ENCODE measurements around the gene GPC4. TPM values are rescaled to one million over a fixed set of nuclear protein-coding genes. Genes with fewer than 3 reads are reported as not detected.
"Not testable (repeated sequence)": the region's sequence is repeated elsewhere in the genome, so short reads cannot be mapped to it uniquely, and the experiment has no call there.

Gene GPC4
- total RNA-seq, 2 donors from 2014 or later: 3.8 to 5.8 TPM

DNA sequence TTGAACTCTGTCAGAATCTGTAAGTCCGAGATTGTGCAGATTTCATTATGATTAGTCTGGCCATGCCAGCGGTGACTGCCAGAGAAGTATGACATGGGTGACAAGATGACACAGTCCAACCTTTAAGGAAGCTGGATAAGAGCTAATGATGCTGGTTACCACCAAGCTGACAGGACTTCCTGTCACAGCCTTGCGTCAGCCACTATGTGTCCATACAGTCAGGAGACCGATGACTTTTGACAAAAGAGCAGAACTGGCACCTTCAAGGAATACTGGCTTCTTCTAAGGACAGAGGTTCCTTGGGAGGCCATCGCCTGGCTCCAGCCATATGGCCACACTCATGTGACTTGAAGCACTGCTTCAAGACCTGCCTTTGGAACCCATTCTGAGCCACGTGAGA is 129.9 kb downstream of the GPC4 start:
- Histone ChIP-seq H3K27ac (no peak overlapping the region), H3K4me1 (no peaks in the 10 kb centered on the region), H3K9me3 (no peaks in the 10 kb centered on the region), H3K4me3 (no peak overlapping the region), H3K27me3 (no peaks in the 10 kb centered on the region), H3K36me3 (no peaks in the 10 kb centered on the region)
- TF ChIP-seq, protein P1, sequence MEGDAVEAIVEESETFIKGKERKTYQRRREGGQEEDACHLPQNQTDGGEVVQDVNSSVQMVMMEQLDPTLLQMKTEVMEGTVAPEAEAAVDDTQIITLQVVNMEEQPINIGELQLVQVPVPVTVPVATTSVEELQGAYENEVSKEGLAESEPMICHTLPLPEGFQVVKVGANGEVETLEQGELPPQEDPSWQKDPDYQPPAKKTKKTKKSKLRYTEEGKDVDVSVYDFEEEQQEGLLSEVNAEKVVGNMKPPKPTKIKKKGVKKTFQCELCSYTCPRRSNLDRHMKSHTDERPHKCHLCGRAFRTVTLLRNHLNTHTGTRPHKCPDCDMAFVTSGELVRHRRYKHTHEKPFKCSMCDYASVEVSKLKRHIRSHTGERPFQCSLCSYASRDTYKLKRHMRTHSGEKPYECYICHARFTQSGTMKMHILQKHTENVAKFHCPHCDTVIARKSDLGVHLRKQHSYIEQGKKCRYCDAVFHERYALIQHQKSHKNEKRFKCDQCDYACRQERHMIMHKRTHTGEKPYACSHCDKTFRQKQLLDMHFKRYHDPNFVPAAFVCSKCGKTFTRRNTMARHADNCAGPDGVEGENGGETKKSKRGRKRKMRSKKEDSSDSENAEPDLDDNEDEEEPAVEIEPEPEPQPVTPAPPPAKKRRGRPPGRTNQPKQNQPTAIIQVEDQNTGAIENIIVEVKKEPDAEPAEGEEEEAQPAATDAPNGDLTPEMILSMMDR (IDR thresholded peaks at IDR 0.05): no peak
- DNase-seq (ENCODE audit: low spot score): no peak

DNA sequence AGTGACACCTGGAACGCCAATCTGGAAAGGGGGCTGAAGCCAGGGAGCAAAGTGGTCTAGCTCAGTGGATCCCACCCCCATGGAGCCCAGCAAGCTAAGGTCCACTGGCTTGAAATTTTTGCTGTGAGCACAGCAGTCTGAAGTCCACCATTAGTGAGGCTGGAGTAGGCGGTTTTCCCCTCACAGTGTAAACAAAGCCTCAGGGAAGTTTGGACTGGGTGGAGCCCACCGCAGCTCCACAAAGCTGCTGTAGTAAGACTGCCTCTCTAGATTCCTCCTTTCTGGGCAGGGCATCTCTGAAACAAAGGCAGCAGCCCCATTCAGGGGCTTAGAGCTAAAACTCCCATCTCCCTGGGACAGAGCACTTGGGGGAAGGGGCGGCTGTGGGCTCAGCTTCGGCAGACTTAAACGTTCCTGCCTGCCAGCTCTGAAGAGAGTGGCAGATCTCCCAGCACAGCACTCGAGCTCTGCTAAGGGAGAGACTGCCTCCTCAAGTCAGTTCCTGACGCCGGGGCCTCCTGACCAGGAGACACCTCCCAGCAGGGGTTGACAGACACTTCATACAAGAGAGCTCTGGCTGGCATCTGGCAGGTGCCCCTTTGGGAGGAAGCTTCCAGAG is 136.1 kb downstream of the GPC4 start:
- H3K27me3 ChIP-seq: not testable (repeated sequence)

DNA sequence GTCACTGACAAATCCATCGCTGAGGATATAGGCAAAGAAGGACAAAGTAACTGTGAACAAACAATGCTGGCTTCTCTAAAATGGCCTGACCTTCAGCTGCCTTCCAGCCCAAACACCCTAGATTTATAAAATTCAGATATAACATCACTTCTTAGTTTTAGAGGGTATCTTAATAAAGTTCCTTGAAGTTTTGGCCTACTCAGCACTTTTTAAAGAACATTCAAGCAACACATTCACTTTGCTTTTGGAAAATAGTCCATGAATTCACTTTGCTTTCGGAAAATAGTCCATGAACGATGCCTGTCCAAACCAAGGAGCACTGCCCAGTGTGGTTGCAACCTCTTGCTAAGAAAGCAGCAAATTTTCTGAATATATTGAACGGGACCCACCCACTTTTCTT is 142.1 kb downstream of the GPC4 start:
- Histone ChIP-seq H3K36me3 (no peaks in the 10 kb centered on the region), H3K4me3 (no peak overlapping the region), H3K27me3 (no peaks in the 10 kb centered on the region), H3K4me1 (no peaks in the 10 kb centered on the region), H3K27ac (no peak overlapping the region), H3K9me3 (no peaks in the 10 kb centered on the region)
- DNase-seq (ENCODE audit: low spot score): no peak
- TF ChIP-seq, protein P1 (IDR thresholded peaks at IDR 0.05): no peak

More for the DNA sequence above, 136.1 kb downstream of the GPC4 start:
- not testable (repeated sequence) for H3K36me3 ChIP-seq; H3K4me1 ChIP-seq; H3K9me3 ChIP-seq; DNase-seq (ENCODE audit: low spot score); H3K4me3 ChIP-seq; H3K27ac ChIP-seq

DNA sequence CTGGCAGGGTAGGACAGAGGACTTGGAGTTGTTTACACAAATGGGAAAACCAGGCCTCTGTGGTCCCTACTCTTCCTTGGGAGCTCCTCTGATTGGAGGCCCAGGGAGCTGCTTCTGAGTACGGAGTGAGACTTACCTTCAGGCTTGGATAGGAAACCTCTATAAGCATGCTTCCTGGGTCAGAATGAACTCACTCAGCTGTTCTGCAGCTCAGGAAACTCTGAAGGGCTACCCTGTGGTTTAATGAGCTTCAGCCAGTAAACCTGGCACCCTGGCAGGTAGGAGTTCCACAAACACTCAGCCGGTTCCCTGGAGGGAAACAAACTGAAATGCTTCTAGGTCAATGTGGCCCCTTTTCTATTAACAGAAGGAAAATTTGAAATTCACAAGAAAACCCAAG is 146.1 kb downstream of the GPC4 start:
- DNase-seq (ENCODE audit: low spot score): no peak

DNA sequence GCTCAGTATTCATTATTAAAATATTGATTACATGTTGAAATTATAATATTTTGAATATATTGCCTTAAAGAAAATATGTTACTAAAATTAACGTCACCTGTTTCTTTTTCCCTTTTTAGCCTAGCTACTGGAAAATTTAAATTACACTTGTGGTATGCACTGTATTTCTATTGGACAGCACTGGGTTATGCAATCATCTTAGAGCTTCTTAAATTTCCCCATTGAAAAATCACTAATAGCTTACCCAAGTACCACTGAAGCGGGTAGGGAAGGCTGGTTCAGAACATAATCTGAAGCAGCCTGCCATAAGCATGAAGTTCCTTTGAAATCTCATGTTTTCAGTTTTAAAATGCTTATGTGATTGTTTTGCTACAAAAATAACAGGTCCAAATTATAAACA is 147.7 kb downstream of the GPC4 start:
- Histone ChIP-seq H3K9me3 (no peaks in the 10 kb centered on the region), H3K27ac (no peak overlapping the region), H3K36me3 (no peaks in the 10 kb centered on the region), H3K4me1 (no peaks in the 10 kb centered on the region), H3K27me3 (no peaks in the 10 kb centered on the region), H3K4me3 (no peak overlapping the region)
- DNase-seq (ENCODE audit: low spot score): no peak
- TF ChIP-seq, protein P1 (IDR thresholded peaks at IDR 0.05): no peak

More for the DNA sequence above, 146.1 kb downstream of the GPC4 start:
- TF ChIP-seq, protein P1 (IDR thresholded peaks at IDR 0.05): no peak
- no peaks in the 10 kb centered on the region for H3K9me3 ChIP-seq
- no peaks in the 10 kb centered on the region for H3K27me3 ChIP-seq
- H3K4me1 ChIP-seq: no peaks in the 10 kb centered on the region
- no peak overlapping the region for H3K27ac ChIP-seq
- no peaks in the 10 kb centered on the region for H3K36me3 ChIP-seq
- no peak overlapping the region for H3K4me3 ChIP-seq

DNA sequence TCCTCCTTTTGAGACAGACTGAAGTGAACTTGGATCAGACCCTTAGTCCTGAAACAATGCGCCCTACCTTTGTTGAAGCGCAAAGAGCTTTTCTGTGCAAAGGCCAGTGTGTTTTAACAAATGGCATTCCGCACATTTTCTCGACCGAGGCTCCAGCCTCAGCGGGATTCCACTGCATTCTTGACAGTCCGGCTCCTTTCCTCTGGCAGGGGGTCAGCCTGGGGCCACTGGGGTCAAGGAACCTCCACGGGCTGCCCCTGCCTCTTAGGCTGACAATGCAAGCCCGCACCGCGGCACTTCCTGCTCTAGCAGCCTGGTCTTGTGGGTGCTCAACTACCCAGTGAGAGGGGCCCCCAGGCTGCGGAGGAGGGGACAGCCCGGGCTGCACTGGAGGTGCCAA is 150.0 kb downstream of the GPC4 start:
- Histone ChIP-seq H3K4me3 (no peak overlapping the region), H3K27me3 (no peaks in the 10 kb centered on the region), H3K9me3 (no peaks in the 10 kb centered on the region), H3K36me3 (no peaks in the 10 kb centered on the region), H3K27ac (no peak overlapping the region), H3K4me1 (no peaks in the 10 kb centered on the region)
- TF ChIP-seq, protein P1 (IDR thresholded peaks at IDR 0.05): no peak
- no peak for DNase-seq (ENCODE audit: low spot score)

Measured in right atrium auricular region (tissue), 2 donors.